ENCODE results near the gene AQP1. TPM values are rescaled to one million over a fixed set of nuclear protein-coding genes. Genes with fewer than 3 reads are reported as not detected.

The AQP1 gene
- total and polyA plus RNA-seq, 2 of the 8 experiments (the other 6 are each of a cell fraction or from before 2014, with no cell fraction given) = 0.18 to 0.19 TPM

- peaks cover 0 to 2% of the 10 kb centered on the region in 2 experiments for H4K20me1 ChIP-seq (replicated peaks in 1 of 2; ENCODE audit: control insufficient read depth in 1 of 2, insufficient read depth in 2 of 2, low read length in 2 of 2)
- no peak overlapping the region; the same call in 1 of the 2 replicates for H3K18ac ChIP-seq (ENCODE audit: extremely low read depth, low read length)
- 0 out of 2 replicates have a peak overlapping the region, but pooled peaks have one; percentile 17 for H2BK12ac ChIP-seq (ENCODE audit: low read depth, low read length)
- FAIRE-seq = no peak
- no peak overlapping the region for H3K23ac ChIP-seq (ENCODE audit: insufficient read length)
- no peak overlapping the region for H4K8ac ChIP-seq (ENCODE audit: extremely low read depth, insufficient read depth, low read length)
- no peak overlapping the region for H3K4me2 ChIP-seq (ENCODE audit: insufficient read depth in 1 of 2, low read depth in 2 of 2, low read length in 2 of 2)
- no peak for TF ChIP-seq NRF1 (IDR thresholded peaks at IDR 0.05; ENCODE audit: low read depth, low read length)
- TF ChIP-seq TAF7 (optimal IDR thresholded peaks at IDR 0.05; ENCODE audit: borderline replicate concordance, low read depth, low read length) = no peak
- no peak overlapping the region for H4K91ac ChIP-seq (replicated peaks; ENCODE audit: insufficient read length, low read length)
- no peaks in the 10 kb centered on the region for H3K9me3 ChIP-seq (ENCODE audit: insufficient read depth in 2 of 2, low read depth in 1 of 2, low read length in 1 of 2)
- WGBS, 2 experiments (ENCODE audit: extremely low coverage in 1 of 2, insufficient coverage in 1 of 2, insufficient read length in 1 of 2, insufficient replicate concordance in 2 of 2, low coverage in 1 of 2, low lambda C conversion rate in 2 of 2, missing lambda C conversion rate in 1 of 2) = 89% methylated on average over 11 of the region's 11 CpGs; no CpG with 5 or more reads in 1 of the 2 experiments
- H3K4me1 ChIP-seq (replicated peaks in 1 of 4; ENCODE audit: control insufficient read depth in 3 of 4, insufficient read depth in 4 of 4, low read length in 3 of 4) = peaks cover 0 to 13% (median 4%) of the 10 kb centered on the region in 4 experiments; a peak in 4 of 7 replicates
- no peak overlapping the region for H3K4ac ChIP-seq (replicated peaks; ENCODE audit: insufficient read length, low read depth, low read length)
- H3K56ac ChIP-seq (replicated peaks; ENCODE audit: insufficient read length, low read depth, low read length) = no peak overlapping the region
- H3K4me3 ChIP-seq (ENCODE audit: extremely low read depth in 1 of 4, insufficient read depth in 2 of 4, low read depth in 3 of 4, low read length in 4 of 4) = no peak overlapping the region
- H2BK5ac ChIP-seq (ENCODE audit: low read depth, low read length) = no peak overlapping the region
- H3K14ac ChIP-seq (ENCODE audit: insufficient read length) = no peak overlapping the region
- no peak overlapping the region for H4K5ac ChIP-seq (ENCODE audit: insufficient read length, low read depth, low read length)
- H3K27ac ChIP-seq (ENCODE audit: low read depth, low read length) = no peak overlapping the region
- no peaks in the 10 kb centered on the region for H3K27me3 ChIP-seq (replicated peaks in 1 of 4; ENCODE audit: control insufficient read depth in 3 of 4, extremely low read depth in 1 of 4, insufficient read depth in 3 of 4, low read length in 3 of 4)
- ChIA-PET CTCF (ENCODE audit: partially characterized antibody) (interaction anchor here (1.5 to 7.4 kb wide), 2 partner anchors 21 to 113 kb away, joined by 4 to 55 read pairs; no protein-coding TSS in a partner anchor), POLR2A (ENCODE audit: partially characterized antibody) (no interaction called here)
- H3K23me2 ChIP-seq (ENCODE audit: low read depth, low read length) = no peaks in the 10 kb centered on the region; the same call in 1 of the 2 replicates
- no peak overlapping the region for H3K9ac ChIP-seq (replicated peaks in 1 of 4; ENCODE audit: extremely low read depth in 1 of 4, low read depth in 3 of 4, low read length in 3 of 4)
- H2BK15ac ChIP-seq (ENCODE audit: low read length) = no peak overlapping the region
- no peak overlapping the region for H2AK5ac ChIP-seq (ENCODE audit: low read depth, low read length)
- no peak overlapping the region for H2AFZ ChIP-seq (ENCODE audit: low read length)
- H2BK20ac ChIP-seq (ENCODE audit: low read length) = no peak overlapping the region
- no peaks in the 10 kb centered on the region for H3K79me2 ChIP-seq (ENCODE audit: control insufficient read depth in 1 of 2, insufficient read depth in 2 of 2, low read length in 2 of 2)
- no peak overlapping the region for H2BK120ac ChIP-seq (replicated peaks; ENCODE audit: low read depth, low read length)
- H3K36me3 ChIP-seq (ENCODE audit: control insufficient read depth in 2 of 4, insufficient read depth in 4 of 4, low read length in 3 of 4) = no peaks in the 10 kb centered on the region
- DNase-seq (ENCODE audit: low read depth in 1 of 2, low spot score in 2 of 2) = no peak
- H3K79me1 ChIP-seq (ENCODE audit: low read depth, low read length) = no peaks in the 10 kb centered on the region
Observed at GRCh38 chr7:30915005-30915601, 3.5 kb downstream of the AQP1 start.
